HG03196 (cell line): ENCODE results near the gene CEP350.

ENCODE experiments used
- ATAC-seq: cut with Tn5 transposase; IDR thresholded peaks from one replicate; pipeline ENCODE4 v1.9.1; 2021; ENCODE audit not compliant: unreplicated experiment

Gene CEP350, protein sequence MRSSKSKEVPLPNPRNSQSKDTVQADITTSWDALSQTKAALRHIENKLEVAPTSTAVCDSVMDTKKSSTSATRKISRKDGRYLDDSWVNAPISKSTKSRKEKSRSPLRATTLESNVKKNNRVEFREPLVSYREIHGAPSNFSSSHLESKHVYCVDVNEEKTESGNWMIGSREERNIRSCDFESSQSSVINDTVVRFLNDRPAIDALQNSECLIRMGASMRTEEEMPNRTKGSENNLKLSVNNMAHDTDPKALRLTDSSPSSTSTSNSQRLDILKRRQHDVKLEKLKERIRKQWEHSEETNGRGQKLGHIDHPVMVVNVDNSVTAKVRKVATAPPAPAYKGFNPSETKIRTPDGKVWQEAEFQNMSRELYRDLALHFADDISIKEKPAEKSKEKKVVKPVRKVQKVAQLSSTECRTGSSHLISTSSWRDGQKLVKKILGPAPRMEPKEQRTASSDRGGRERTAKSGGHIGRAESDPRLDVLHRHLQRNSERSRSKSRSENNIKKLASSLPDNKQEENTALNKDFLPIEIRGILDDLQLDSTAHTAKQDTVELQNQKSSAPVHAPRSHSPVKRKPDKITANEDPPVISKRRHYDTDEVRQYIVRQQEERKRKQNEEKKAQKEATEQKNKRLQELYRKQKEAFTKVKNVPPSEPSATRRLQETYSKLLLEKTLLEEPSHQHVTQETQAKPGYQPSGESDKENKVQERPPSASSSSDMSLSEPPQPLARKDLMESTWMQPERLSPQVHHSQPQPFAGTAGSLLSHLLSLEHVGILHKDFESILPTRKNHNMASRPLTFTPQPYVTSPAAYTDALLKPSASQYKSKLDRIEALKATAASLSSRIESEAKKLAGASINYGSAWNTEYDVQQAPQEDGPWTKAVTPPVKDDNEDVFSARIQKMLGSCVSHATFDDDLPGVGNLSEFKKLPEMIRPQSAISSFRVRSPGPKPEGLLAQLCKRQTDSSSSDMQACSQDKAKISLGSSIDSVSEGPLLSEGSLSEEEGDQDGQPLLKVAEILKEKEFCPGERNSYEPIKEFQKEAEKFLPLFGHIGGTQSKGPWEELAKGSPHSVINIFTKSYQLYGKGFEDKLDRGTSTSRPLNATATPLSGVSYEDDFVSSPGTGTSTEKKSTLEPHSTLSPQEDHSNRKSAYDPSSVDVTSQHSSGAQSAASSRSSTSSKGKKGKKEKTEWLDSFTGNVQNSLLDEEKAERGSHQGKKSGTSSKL (N-terminal part only)

DNA sequence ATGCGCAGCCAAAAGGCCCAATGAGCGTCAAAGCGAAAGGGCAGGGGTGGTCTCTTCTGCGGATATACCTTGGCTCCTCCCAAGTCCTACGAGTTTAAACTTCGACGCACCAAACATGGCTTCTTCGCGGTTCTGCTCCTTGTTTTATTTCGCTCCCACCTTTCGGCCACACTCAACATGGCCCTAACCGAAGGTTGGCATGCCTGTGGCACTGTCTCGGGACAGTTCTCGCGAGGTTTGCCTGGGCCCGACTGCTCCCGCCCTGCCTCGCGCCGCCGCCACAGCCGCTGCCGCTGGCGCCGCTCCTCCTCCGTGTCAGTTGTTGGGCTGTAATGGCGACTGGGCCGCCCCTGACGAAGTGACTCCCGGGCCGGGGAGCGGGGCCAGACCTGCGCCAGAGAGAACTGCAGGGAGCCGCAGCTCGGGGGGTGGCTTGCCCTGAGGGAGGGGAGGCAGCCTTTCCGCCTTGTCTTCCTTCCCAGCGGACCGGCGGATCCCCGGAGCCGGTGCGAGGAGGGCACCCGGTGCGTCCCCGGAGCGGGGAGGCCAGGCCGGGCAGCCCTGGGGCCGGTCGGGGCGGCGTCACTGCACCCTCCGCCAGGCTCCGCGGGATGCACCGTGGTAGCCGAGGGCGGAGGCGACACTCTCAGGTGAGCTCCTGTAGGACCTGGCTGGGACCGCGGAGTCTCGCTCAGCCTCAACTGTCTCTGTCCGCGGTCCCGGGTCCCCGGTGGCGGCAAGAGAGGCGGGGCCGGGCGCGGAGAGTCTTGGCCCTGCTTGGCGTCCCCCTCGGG, at the start of gene CEP350:
Gene CEP350 (plus strand): TSS at position 318 of the 794 bp plus-strand sequence. CDS start 31,372 bp downstream, outside the sequence.
- ATAC-seq: peak; percentile 93

DNA sequence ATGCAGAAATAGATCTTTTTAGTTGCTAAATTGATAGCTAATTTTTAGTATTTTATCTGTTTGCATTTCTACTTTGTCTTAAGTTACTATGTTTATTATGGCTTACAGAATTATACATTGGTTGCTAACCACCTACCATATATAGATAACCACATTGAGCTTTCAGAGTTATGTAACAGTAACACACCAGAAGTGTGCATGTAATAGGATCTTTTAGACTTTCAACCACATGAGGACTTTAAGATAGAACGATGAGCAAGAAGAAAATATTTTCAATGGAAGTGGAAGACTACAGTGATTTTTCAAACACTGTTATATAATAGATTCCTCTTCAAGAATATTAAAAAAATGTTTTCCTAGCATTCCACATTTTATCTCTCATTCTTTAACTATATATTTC, 43.7 kb upstream of the CEP350 start:
- no peak for ATAC-seq

DNA sequence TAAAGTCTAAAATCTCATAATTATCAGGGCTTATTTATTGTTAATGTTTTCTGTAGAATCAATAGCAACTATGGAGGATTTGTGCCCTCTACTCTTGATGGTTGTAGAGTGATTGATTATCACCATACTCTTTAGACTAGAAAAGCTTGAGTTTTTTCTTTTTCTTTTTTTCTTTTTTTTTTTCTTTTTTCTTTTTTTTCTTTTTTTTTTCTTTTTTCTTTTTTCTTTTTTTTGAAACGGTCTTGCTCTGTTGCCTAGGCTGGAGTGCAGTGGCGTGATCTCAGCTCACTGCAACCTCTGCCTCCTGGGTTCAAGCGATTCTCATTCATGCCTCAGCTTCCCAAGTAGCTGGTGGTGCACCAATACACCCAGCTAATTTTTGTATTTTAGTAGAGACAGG, 42.8 kb upstream of the CEP350 start:
- ATAC-seq: no peak

DNA sequence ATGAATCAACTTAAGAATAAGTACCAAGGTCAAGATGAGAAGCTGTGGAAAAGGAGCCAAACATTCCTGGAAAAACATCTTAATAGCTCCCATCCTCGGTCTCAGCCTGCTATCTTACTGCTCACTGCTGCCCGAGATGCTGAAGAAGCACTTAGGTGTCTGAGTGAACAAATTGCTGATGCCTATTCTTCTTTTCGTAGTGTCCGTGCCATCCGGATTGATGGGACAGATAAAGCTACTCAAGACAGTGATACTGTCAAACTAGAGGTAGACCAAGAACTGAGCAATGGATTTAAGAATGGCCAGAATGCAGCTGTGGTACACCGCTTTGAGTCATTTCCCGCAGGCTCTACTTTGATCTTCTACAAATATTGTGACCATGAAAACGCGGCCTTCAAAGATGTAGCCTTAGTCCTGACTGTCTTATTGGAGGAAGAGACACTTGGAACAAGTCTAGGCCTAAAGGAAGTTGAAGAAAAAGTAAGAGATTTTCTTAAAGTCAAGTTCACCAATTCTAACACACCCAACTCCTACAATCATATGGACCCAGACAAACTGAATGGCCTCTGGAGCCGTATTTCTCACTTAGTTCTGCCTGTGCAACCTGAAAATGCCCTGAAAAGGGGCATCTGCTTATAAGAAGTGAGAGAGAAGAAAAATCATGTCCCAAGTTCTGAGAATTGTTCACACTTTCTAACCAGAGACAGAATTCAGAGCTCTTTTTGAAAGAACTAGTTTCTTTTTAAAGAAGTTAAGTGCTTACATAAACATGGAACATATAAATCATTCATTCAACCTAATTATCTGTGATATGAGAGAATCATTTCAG, 36.8 kb upstream of the CEP350 start:
- no peak for ATAC-seq

DNA sequence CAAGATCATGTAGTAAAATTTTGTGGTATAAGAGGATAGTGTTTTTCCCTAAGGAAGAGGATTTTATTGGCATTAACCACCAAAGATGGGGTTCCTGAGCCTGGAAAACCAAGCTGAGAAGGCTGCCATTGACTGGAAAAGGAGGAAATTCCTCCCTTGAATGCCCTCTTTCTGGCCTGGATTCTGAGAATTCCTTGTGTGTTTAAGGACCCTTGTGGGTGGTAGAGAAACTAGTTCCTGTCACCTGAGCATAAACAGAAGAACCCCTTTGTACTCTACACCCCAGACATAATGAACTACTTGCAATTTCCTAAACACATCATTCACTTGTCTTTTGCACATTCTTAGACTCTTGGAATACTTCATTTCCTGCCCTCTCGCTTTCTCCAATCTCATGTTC, 33.1 kb upstream of the CEP350 start:
- no peak for ATAC-seq

DNA sequence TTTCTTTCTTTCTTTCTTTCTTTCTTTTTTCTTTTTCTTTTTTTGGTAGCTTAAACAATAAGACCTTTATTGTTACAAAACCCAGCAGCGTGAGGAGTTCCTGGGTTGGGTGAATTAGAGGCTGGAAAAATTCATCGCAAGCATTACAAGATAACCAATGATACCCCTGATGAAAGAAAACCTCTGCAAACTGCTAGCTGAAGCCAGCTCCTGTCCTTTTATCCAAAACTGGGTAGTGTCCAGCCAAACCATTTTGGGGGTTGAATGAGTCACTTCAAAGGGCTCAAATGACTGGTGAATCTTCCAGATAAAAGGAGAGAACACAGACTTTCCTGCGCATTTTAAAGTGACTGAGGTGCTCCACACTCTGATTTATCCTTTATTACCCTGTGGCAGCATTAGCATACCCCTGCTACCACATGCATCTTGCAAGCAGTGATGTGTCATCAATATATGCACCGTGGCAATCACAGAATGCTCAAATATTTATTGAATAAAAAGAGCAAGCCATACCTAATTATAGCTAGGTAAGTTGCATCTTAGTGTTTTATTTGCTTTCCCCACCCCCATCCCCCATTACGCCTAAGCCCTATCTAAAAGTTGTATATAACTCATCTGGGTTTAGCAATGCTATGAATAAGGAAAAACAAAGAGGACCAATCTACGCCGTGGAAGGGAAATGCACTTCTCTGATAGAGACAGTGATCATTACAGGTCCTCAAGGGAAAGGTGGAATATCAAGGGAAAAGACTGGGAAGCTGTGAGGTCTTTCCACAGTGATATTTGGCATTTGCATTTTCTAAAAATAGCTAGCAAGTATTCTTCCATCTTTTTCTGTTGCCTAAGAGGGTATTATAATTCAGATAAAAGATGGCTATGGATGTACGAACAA, 32.4 kb upstream of the CEP350 start:
- ATAC-seq: no peak

DNA sequence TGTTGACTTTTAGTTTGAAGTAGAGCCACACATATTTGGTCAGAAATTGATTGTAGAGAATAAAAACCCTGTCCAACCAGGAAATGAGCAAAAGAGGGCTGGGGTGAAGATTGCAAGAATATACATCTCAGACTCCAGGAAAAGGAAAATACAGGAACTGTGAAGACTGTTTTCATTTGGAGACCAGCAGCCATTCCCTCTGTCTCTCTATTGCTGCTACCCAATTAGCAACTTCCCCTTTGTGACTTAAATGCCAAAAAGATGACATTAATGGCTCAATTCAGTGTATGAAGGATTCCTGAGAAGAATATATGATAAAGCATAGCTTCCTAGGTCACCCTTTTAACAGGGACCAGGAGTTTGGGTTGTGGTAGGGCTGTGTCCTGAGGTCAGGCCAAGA, 31.6 kb upstream of the CEP350 start:
- no peak for ATAC-seq

DNA sequence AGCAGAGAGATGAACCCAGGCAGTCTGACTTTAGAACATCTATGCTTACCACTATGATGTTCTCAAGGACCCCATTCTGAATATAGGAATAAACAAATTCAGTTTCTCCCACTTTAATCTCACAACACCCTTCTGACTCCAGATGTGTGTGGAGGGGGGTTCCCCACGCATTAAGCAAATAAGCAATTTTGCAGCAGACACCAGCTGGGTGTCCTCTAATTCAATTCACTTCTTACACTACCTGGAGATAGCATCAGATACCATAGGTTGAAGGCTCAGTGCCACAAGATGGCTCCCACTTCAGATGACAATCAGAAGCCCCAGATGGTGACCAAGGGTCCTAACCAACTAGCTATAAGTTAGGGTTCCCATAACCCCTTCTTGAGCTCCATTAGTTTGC, 30.3 kb upstream of the CEP350 start:
- no peak for ATAC-seq

DNA sequence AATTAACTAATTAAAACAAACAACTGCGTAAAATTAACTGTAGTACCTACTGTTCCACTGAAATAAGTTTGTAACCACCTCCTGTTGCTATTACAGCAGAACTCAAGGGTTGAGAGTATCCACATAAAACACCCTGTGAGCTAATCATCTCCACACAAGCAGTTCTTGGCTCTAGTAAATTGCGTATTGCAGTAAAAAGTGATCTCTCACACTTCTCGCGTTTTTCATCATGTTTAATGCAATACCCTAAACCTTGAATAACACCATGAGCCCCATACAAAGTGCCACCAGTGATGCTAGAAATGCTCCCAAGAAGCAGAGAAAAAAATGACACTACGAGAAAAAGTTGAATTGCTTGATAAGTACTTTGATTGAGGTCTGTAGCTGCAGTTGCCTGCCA, 29.3 kb upstream of the CEP350 start:
- no peak for ATAC-seq

DNA sequence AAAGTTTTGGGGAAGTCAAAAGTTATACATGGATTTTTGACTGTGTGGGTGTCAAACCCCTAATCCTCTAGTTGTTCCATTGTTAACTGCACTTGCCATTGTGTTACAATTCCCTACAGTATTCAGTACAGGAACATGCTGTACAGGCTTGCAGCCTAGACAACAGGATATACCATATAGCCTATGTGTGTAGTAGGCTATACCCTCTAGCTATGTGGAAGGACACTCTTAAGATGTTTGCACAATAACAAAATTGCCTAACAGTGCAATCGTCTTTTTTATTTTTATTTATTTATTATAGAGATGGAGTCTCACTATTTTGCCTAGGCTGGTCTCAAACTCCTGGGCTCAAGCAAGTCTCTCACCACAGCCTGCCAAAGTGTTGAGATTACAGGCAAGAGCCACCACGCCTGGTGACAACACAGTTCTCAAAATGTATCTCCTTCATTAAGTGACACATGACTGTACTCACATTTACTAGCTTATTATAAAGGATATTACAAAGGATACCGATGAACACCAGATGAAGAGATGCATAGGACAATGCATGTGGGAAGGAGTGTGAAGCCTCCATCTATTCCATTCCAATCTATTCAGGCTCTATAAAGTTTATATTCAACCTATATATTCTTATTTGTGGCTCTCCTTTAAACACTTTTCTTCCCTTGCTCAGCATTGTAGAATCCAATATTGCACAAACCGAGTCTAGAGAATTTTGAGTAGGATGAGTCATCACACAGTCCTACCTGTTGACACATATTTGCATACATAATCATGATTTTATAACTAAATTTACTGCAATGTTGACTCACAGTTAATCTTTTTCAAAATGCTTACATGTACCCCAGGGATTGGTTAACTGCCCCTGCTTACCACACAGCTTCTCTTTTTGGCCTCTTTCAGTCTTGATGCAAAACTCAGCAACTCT, 28.4 kb upstream of the CEP350 start:
- no peak for ATAC-seq

DNA sequence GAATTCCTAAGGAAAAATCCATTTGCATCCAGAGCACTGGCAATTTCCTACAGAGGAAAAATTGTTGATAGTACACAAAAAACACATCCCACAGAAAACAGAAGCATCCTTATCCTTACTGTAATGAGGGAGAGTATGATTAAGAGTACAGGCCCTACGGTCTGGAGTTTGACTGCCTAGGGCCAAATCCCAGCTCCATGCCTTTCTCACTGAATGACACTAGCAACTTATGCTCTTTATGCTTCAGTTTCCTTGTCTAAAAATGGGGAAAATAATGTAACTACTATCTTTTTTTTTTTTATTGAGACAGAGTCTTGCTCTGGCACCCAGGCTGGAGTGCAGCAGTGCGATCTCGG, 27.8 kb upstream of the CEP350 start:
- ATAC-seq: no peak

DNA sequence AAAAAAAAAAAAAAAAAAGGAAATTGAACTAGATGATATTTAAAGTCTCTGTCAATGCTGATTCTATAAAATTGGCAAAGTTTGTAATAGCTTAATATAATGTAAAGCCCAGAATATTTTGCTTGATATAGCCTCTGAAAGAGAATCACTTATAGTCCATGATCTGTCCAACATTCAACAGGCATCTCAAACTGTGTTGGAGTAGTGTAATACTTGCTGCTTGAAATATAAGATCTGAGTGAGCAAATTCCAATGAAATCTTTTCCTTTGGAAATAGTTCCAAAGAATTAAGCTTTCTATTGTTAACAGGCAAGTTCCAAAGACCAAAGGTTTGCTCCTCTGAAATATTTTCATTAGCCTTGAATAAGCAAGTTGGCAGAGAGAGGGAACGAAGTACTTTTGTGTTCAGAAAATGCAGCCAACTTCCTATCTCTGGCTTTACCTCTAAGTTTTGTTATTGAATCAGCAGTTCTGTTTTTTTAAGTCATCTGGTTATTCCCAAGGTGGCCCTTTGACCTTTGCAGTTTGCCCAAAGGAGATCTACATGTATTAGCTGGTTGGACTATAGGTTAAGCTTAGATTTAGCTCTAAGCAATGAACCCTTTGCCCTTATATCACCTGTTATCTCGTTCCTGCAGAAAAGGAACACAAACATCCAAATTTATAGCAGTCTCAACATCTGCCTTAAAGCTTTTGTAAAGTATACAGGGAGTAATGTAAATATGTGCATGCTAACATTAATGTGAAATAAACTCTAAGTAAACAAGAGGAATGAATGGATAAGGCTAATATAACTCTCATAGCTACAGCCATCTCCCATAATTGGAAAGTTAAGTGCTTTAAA, 24.4 kb upstream of the CEP350 start:
- ATAC-seq: no peak

DNA sequence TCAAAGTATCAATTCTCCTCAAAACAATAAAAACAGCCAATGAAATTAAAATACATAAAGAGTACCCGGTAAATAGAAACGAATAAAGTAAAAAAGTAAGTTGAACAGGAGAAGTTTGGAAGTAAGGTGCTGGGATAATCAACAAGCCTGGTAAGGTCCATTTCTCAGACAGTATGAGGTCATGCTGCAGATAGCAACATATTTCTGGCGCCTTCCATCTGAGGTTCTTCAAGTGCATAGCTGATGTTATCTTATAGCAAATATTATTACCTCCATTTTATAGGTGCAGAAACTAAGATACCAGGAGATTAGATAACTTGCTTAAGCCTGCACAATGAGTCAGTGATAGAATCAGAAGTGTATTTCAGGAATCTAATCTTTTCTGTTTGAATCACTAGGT, 23.7 kb upstream of the CEP350 start:
- ATAC-seq: no peak

DNA sequence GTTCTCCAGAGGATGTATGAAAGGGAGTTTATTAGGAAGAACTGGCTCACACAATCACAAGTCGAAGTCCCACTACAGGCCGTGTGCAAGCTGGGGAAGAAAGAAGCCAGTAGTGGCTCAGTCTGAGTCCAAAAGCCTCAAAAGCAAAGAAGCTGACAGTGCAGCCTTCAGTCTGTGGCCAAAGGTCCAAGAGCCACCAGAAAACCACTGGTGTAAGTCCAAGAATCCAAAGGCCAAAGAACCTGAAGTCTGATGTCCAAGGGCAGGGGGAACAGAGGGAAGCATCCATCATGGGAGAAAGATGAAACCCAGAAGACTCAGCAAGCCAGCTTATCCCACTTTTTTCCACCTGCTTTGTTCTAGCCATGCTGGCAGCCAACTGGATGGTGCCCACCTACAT, 21.4 kb upstream of the CEP350 start:
- ATAC-seq: no peak

DNA sequence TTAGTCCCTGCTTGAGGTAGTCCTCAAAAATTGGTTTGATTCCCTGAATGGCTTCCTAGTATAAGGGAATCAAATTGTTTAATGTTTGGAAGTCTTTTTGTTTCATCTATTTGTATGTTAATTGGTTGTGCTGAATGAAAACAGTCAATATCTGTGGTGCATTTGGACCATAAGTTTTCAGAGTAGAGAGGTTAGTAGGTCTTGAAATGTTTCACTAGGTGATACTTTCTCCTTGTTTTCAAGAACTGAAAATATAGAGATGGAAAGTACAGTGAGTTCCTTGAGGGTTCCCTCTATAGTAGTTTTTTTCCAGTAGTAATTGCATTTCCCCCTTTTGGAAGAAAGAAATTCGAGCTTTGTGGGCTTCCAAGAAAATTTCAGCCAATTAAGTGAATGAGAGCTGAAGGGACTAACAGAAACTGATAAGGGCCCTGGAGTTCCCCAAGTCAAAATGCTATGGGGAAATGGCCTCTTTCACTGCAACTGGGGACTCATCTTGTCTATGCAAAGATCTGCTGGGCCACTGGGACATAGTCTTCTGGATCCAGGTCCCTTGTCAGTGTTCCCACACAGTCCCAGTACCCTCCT, 18.6 kb upstream of the CEP350 start:
- no peak for ATAC-seq

DNA sequence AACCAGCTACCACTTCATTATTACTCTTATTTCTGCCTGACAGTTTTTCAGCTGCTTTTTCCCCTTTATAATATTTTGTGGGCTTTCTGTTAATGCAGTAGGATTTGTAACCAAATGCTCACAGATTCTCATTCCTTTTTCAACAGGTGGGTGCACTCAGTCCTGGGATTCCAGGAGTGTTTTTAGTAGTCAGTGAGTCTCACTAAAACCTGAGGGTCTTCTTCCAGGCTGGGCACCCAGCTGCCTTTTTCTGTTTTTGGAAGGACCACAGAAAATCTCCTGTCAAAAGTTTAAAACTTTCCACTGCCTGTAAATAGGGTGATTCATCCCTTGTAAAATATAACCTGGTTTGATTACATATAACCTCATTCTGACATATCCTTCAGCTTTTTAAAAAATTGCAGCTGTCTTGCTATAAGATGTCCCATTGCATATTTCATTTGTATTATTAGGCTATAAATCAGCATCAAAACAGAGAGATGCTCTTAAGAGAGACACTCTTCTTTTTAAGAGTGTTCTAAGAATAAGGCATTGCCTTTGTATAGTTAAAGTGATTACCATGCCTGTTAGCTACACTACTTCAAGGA, 16.8 kb upstream of the CEP350 start:
- ATAC-seq: no peak
